WTC11 (cell line): ENCODE data around the gene NTN1. TPM values are rescaled to one million over a fixed set of nuclear protein-coding genes. Genes with fewer than 3 reads are reported as not detected.

Source experiments
- ATAC-seq: fragments of 200-7000 bp; cut with Tn5 transposase; 2 replicates; pipeline ENCODE4 v1.10.0; 2021; ENCODE audit warnings: mild to moderate bottlenecking, moderate library complexity
- CTCF ChIA-PET: fragments of 300-600 bp; sonication (Branson Sonifier 250); formaldehyde crosslinking; loops from one replicate; lab custom pipeline; 2021; ENCODE audit warnings: antibody characterized with exemption; lab: Charles Lee
- POLR2A ChIA-PET: fragments of 350-600 bp; sonication (Branson Sonifier 250); formaldehyde crosslinking; loops from one replicate; lab custom pipeline; 2021; ENCODE audit warnings: antibody characterized with exemption; lab: Charles Lee
- DNase-seq: peaks from one replicate; pipeline ENCODE4 v3.0.0; 2021; ENCODE audit warnings: low spot score
- H3K27ac Mint-ChIP-seq: 2 replicates; pipeline ENCODE4 v1.8.0; 2021; ENCODE audit warnings: mixed read lengths
- H3K27me3 Mint-ChIP-seq: 2 replicates; pipeline ENCODE4 v1.8.0; 2021; ENCODE audit warnings: low read depth, mild to moderate bottlenecking, moderate library complexity, mixed read lengths
- H3K36me3 Mint-ChIP-seq: 2 replicates; pipeline ENCODE4 v1.8.0; 2021; ENCODE audit warnings: mixed read lengths
- H3K4me1 Mint-ChIP-seq: 2 replicates; pipeline ENCODE4 v1.8.0; 2022; ENCODE audit warnings: mixed read lengths
- H3K4me3 Mint-ChIP-seq: 2 replicates; pipeline ENCODE4 v1.8.0; 2021; ENCODE audit warnings: mild to moderate bottlenecking, moderate library complexity, mixed read lengths
- H3K9me3 Mint-ChIP-seq: 2 replicates; pipeline ENCODE4 v1.8.0; 2021; ENCODE audit warnings: mixed read lengths
- ATF1 ChIP-seq: sonication (generic); formaldehyde crosslinking; IDR thresholded peaks from 2 replicates; pipeline ENCODE4 v1.8.1; 2023; ENCODE audit warnings: mild to moderate bottlenecking, moderate library complexity, missing genetic modification reagents
- CREB1 ChIP-seq: sonication (generic); formaldehyde crosslinking; IDR thresholded peaks from 2 replicates; pipeline ENCODE4 v1.8.0; 2023; ENCODE audit warnings: mild to moderate bottlenecking, missing genetic modification reagents
- ELF4 ChIP-seq: sonication (generic); formaldehyde crosslinking; IDR thresholded peaks from 2 replicates; pipeline ENCODE4 v1.8.1; 2022; ENCODE audit warnings: low read depth, mild to moderate bottlenecking, moderate library complexity, missing genetic modification reagents
- ESRRA ChIP-seq: sonication (generic); formaldehyde crosslinking; IDR thresholded peaks from 2 replicates; pipeline ENCODE4 v1.8.1; 2022; ENCODE audit warnings: mild to moderate bottlenecking, missing genetic modification reagents, borderline replicate concordance
- FOXK1 ChIP-seq: sonication (generic); formaldehyde crosslinking; IDR thresholded peaks from 2 replicates; pipeline ENCODE4 v1.8.0; 2022; ENCODE audit warnings: mild to moderate bottlenecking, moderate library complexity, missing genetic modification reagents
- FOXP1 ChIP-seq: sonication (generic); formaldehyde crosslinking; IDR thresholded peaks from 2 replicates; pipeline ENCODE4 v1.8.0; 2022; ENCODE audit warnings: missing genetic modification reagents, mild to moderate bottlenecking, moderate library complexity, borderline replicate concordance
- GABPB1 ChIP-seq: sonication (generic); formaldehyde crosslinking; IDR thresholded peaks from 2 replicates; pipeline ENCODE4 v1.8.1; 2023; ENCODE audit warnings: mild to moderate bottlenecking, missing genetic modification reagents
- GRHL2 ChIP-seq: fragments of 250-450 bp; sonication (Bioruptor Pico); IDR thresholded peaks from 2 replicates; pipeline ENCODE4 v1.8.0; 2022; ENCODE audit warnings: mild to moderate bottlenecking, moderate library complexity; ENCODE audit not compliant: insufficient replicate concordance, severe bottlenecking
- JAZF1 ChIP-seq: fragments of 250-450 bp; sonication (Bioruptor Pico); IDR thresholded peaks from 2 replicates; pipeline ENCODE4 v1.9.0; 2021; ENCODE audit warnings: moderate library complexity, mild to moderate bottlenecking, inconsistent platforms
- MXD4 ChIP-seq: fragments of 250-450 bp; sonication (Bioruptor Pico); IDR thresholded peaks from 2 replicates; pipeline ENCODE4 v1.8.0; 2021; ENCODE audit warnings: mild to moderate bottlenecking, moderate library complexity, borderline replicate concordance
- NFATC4 ChIP-seq: fragments of 250-450 bp; sonication (Bioruptor Pico); IDR thresholded peaks from 2 replicates; pipeline ENCODE4 v1.9.0; 2021; ENCODE audit warnings: mild to moderate bottlenecking
- NFE2L1 ChIP-seq: sonication (generic); formaldehyde crosslinking; IDR thresholded peaks from 2 replicates; pipeline ENCODE4 v1.8.1; 2023; ENCODE audit warnings: missing genetic modification reagents
- PRRX2 ChIP-seq: fragments of 250-450 bp; sonication (Bioruptor Pico); IDR thresholded peaks from 2 replicates; pipeline ENCODE4 v1.8.0; 2021; ENCODE audit warnings: mild to moderate bottlenecking
- RORB ChIP-seq: fragments of 250-450 bp; sonication (Bioruptor Pico); IDR thresholded peaks from 2 replicates; pipeline ENCODE4 v1.9.0; 2021; ENCODE audit warnings: mild to moderate bottlenecking
- TCF7 ChIP-seq: sonication (generic); formaldehyde crosslinking; IDR thresholded peaks from 2 replicates; pipeline ENCODE4 v1.8.0; 2022; ENCODE audit warnings: mild to moderate bottlenecking, low read depth, missing genetic modification reagents, moderate library complexity
- TEAD1 ChIP-seq: sonication (generic); formaldehyde crosslinking; IDR thresholded peaks from 2 replicates; pipeline ENCODE4 v1.8.0; 2022; ENCODE audit warnings: mild to moderate bottlenecking, missing genetic modification reagents
- ZNF317 ChIP-seq: sonication (generic); formaldehyde crosslinking; IDR thresholded peaks from 2 replicates; pipeline ENCODE4 v1.8.1; 2023; ENCODE audit warnings: low read depth, mild to moderate bottlenecking, moderate library complexity, missing genetic modification reagents, borderline replicate concordance
- total RNA-seq: library from RNA; stranded (reverse); gene quantifications from 3 replicates; pipeline ENCODE4 v1.2.3, GENCODE V29; 2021
- TF ChIP-seq, protein P1 (sequence below): sonication (generic); formaldehyde crosslinking; IDR thresholded peaks from 2 replicates; pipeline ENCODE4 v1.8.1; 2023; ENCODE audit warnings: mild to moderate bottlenecking, missing genetic modification reagents, borderline replicate concordance
- TF ChIP-seq, protein P2 (sequence below): sonication (generic); formaldehyde crosslinking; IDR thresholded peaks from 2 replicates; pipeline ENCODE4 v1.8.0; 2022; ENCODE audit warnings: mild to moderate bottlenecking, missing genetic modification reagents
- TF ChIP-seq, protein P3 (sequence below): sonication (generic); formaldehyde crosslinking; IDR thresholded peaks from 2 replicates; pipeline ENCODE4 v1.8.0; 2023; ENCODE audit warnings: mild to moderate bottlenecking, missing genetic modification reagents
- TF ChIP-seq, protein P4 (sequence below): sonication (generic); formaldehyde crosslinking; IDR thresholded peaks from 2 replicates; pipeline ENCODE4 v1.8.1; 2022; ENCODE audit warnings: mild to moderate bottlenecking, missing genetic modification reagents, moderate library complexity, borderline replicate concordance
- TF ChIP-seq, protein P5 (sequence below): sonication (generic); formaldehyde crosslinking; IDR thresholded peaks from 2 replicates; pipeline ENCODE4 v1.8.0; 2022; ENCODE audit warnings: mild to moderate bottlenecking, missing genetic modification reagents
- TF ChIP-seq, protein P6 (sequence below): fragments of 250-450 bp; sonication (Bioruptor Pico); IDR thresholded peaks from 2 replicates; pipeline ENCODE4 v1.8.0; 2021; ENCODE audit warnings: mild to moderate bottlenecking
- TF ChIP-seq, protein P7 (sequence below): sonication (generic); formaldehyde crosslinking; IDR thresholded peaks from 2 replicates; pipeline ENCODE4 v1.8.1; 2023; ENCODE audit warnings: mild to moderate bottlenecking, missing genetic modification reagents

The NTN1 gene
- total RNA-seq, 1 experiment from 2014 or later, result 5.5 TPM

DNA sequence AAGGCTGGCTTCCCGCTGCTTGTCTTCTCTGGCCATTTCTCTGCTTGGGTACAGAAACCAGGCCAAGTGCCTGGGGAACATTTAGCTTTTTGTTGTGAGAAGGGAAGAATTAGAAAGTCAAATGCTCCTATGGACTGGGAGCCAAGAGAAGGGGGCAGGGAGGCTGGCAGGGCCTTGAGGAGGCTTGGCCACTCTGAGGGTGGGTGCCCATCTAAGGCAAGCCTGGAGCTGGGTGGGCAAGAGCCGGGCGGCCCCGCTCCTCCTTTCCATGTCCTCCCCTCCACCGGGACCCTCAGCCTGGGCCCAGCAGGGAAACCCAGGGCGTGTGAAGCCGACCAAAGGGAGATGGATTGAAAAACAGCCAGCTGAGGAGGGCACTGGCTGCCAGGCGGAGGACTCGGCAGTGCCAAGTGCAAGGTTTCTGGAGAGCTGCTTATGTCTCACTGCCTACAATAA, 69.4 kb downstream of the NTN1 start (continued):
- TF ChIP-seq, protein P1, sequence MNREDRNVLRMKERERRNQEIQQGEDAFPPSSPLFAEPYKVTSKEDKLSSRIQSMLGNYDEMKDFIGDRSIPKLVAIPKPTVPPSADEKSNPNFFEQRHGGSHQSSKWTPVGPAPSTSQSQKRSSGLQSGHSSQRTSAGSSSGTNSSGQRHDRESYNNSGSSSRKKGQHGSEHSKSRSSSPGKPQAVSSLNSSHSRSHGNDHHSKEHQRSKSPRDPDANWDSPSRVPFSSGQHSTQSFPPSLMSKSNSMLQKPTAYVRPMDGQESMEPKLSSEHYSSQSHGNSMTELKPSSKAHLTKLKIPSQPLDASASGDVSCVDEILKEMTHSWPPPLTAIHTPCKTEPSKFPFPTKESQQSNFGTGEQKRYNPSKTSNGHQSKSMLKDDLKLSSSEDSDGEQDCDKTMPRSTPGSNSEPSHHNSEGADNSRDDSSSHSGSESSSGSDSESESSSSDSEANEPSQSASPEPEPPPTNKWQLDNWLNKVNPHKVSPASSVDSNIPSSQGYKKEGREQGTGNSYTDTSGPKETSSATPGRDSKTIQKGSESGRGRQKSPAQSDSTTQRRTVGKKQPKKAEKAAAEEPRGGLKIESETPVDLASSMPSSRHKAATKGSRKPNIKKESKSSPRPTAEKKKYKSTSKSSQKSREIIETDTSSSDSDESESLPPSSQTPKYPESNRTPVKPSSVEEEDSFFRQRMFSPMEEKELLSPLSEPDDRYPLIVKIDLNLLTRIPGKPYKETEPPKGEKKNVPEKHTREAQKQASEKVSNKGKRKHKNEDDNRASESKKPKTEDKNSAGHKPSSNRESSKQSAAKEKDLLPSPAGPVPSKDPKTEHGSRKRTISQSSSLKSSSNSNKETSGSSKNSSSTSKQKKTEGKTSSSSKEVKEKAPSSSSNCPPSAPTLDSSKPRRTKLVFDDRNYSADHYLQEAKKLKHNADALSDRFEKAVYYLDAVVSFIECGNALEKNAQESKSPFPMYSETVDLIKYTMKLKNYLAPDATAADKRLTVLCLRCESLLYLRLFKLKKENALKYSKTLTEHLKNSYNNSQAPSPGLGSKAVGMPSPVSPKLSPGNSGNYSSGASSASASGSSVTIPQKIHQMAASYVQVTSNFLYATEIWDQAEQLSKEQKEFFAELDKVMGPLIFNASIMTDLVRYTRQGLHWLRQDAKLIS (CRISPR knock-in tag), result no peak
- no peak for TF ChIP-seq ELF4 (CRISPR knock-in tag)
- no peak for TF ChIP-seq NFATC4 (CRISPR knock-in tag)
- TF ChIP-seq, protein P2, sequence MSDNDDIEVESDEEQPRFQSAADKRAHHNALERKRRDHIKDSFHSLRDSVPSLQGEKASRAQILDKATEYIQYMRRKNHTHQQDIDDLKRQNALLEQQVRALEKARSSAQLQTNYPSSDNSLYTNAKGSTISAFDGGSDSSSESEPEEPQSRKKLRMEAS, result no peak
- no peak for TF ChIP-seq FOXP1 (CRISPR knock-in tag)

DNA sequence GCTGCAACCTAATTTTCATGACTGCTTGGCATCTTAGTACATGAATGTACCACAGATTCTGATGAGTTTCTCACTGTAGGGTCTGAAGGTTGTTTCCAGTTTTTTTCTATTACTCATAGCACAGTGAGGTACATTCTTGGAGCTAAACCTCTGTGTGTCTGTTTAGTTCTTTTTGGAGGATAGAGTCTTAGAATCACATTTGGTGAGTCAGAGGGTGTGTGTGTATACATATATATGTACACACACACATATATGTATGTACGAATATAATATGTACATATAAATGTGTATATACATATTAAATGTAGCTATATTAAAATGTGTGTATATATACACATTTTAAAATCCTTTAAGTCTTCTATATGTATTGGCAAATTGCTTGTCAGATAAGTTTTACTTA, 72.9 kb downstream of the NTN1 start:
- ATAC-seq, result no peak

More for the DNA sequence above, 72.9 kb downstream of the NTN1 start:
- no peak overlapping the region for H3K27ac Mint-ChIP-seq
- CTCF ChIA-PET, result no interaction called here
- no peak for TF ChIP-seq ATF1 (CRISPR knock-in tag)
- no peak for TF ChIP-seq ZNF317 (CRISPR knock-in tag)
- no peak for TF ChIP-seq CREB1
- TF ChIP-seq JAZF1, result no peak
- TF ChIP-seq NFE2L1 (CRISPR knock-in tag), result no peak
- no peak for TF ChIP-seq ESRRA (CRISPR knock-in tag)
- TF ChIP-seq GABPB1 (CRISPR knock-in tag), result no peak
- TF ChIP-seq TCF7 (CRISPR knock-in tag), result no peak
- no peak for TF ChIP-seq RORB (CRISPR knock-in tag)
- no peak for TF ChIP-seq TEAD1 (CRISPR knock-in tag)
- no peak for TF ChIP-seq MXD4
- TF ChIP-seq, protein P3, sequence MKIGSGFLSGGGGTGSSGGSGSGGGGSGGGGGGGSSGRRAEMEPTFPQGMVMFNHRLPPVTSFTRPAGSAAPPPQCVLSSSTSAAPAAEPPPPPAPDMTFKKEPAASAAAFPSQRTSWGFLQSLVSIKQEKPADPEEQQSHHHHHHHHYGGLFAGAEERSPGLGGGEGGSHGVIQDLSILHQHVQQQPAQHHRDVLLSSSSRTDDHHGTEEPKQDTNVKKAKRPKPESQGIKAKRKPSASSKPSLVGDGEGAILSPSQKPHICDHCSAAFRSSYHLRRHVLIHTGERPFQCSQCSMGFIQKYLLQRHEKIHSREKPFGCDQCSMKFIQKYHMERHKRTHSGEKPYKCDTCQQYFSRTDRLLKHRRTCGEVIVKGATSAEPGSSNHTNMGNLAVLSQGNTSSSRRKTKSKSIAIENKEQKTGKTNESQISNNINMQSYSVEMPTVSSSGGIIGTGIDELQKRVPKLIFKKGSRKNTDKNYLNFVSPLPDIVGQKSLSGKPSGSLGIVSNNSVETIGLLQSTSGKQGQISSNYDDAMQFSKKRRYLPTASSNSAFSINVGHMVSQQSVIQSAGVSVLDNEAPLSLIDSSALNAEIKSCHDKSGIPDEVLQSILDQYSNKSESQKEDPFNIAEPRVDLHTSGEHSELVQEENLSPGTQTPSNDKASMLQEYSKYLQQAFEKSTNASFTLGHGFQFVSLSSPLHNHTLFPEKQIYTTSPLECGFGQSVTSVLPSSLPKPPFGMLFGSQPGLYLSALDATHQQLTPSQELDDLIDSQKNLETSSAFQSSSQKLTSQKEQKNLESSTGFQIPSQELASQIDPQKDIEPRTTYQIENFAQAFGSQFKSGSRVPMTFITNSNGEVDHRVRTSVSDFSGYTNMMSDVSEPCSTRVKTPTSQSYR (CRISPR knock-in tag), result no peak
- TF ChIP-seq FOXK1, result no peak
- TF ChIP-seq, protein P4, sequence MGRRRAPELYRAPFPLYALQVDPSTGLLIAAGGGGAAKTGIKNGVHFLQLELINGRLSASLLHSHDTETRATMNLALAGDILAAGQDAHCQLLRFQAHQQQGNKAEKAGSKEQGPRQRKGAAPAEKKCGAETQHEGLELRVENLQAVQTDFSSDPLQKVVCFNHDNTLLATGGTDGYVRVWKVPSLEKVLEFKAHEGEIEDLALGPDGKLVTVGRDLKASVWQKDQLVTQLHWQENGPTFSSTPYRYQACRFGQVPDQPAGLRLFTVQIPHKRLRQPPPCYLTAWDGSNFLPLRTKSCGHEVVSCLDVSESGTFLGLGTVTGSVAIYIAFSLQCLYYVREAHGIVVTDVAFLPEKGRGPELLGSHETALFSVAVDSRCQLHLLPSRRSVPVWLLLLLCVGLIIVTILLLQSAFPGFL, result no peak
- TF ChIP-seq PRRX2 (CRISPR knock-in tag), result no peak
- TF ChIP-seq, protein P5, sequence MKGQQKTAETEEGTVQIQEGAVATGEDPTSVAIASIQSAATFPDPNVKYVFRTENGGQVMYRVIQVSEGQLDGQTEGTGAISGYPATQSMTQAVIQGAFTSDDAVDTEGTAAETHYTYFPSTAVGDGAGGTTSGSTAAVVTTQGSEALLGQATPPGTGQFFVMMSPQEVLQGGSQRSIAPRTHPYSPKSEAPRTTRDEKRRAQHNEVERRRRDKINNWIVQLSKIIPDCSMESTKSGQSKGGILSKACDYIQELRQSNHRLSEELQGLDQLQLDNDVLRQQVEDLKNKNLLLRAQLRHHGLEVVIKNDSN (CRISPR knock-in tag), result no peak
- TF ChIP-seq, protein P6, sequence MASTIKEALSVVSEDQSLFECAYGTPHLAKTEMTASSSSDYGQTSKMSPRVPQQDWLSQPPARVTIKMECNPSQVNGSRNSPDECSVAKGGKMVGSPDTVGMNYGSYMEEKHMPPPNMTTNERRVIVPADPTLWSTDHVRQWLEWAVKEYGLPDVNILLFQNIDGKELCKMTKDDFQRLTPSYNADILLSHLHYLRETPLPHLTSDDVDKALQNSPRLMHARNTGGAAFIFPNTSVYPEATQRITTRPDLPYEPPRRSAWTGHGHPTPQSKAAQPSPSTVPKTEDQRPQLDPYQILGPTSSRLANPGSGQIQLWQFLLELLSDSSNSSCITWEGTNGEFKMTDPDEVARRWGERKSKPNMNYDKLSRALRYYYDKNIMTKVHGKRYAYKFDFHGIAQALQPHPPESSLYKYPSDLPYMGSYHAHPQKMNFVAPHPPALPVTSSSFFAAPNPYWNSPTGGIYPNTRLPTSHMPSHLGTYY (CRISPR knock-in tag), result no peak
- TF ChIP-seq, protein P7, sequence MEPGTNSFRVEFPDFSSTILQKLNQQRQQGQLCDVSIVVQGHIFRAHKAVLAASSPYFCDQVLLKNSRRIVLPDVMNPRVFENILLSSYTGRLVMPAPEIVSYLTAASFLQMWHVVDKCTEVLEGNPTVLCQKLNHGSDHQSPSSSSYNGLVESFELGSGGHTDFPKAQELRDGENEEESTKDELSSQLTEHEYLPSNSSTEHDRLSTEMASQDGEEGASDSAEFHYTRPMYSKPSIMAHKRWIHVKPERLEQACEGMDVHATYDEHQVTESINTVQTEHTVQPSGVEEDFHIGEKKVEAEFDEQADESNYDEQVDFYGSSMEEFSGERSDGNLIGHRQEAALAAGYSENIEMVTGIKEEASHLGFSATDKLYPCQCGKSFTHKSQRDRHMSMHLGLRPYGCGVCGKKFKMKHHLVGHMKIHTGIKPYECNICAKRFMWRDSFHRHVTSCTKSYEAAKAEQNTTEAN (CRISPR knock-in tag), result no peak
- TF ChIP-seq GRHL2 (CRISPR knock-in tag), result no peak
- peaks cover 8% of the 10 kb centered on the region for H3K36me3 Mint-ChIP-seq
- H3K9me3 Mint-ChIP-seq, result peaks cover 8% of the 10 kb centered on the region
- POLR2A ChIA-PET, result no interaction called here
- no peaks in the 10 kb centered on the region; the same call in 1 of the 2 replicates for H3K4me1 Mint-ChIP-seq
- no peaks in the 10 kb centered on the region for H3K27me3 Mint-ChIP-seq
- DNase-seq, result no peak
- no peak overlapping the region for H3K4me3 Mint-ChIP-seq
